CD8-positive, alpha-beta memory T cell (primary cell): ENCODE results near the gene INHBB. TPM values are rescaled to one million over a fixed set of nuclear protein-coding genes. Genes with fewer than 3 reads are reported as not detected.

Experiments used
- CTCF ChIA-PET: fragments of 350-600 bp; sonication (Branson Sonifier 250); formaldehyde crosslinking; loops from one replicate; lab custom pipeline; 2021; ENCODE audit warnings: antibody characterized with exemption; lab: Charles Lee
- POLR2A ChIA-PET: fragments of 350-600 bp; sonication (Branson Sonifier 250); formaldehyde crosslinking; loops from one replicate; lab custom pipeline; 2021; ENCODE audit warnings: antibody characterized with exemption; lab: Charles Lee
- DNase-seq, 5 donors: peaks; one replicate each; pipeline versions ENCODE4 v3.0.0 to v3.0.0-alpha.2; 2020 to 2022; ENCODE audit warnings: mixed read lengths in 1 of 5
- H3K27ac ChIP-seq: one replicate; pipeline ENCODE4 v1.7.0; 2013; ENCODE audit warnings: low read depth, mild to moderate bottlenecking, low read length, moderate library complexity
- H3K27me3 ChIP-seq: 2 replicates; pipeline ENCODE4 v1.7.0; 2013; ENCODE audit warnings: low read length, mild to moderate bottlenecking; ENCODE audit not compliant: insufficient read depth, poor library complexity, severe bottlenecking
- H3K36me3 ChIP-seq: 2 replicates; pipeline ENCODE4 v1.7.0; 2013; ENCODE audit warnings: mild to moderate bottlenecking, low read length, moderate library complexity; ENCODE audit not compliant: insufficient read depth
- H3K4me1 ChIP-seq: 2 replicates; pipeline ENCODE4 v1.7.0; 2013; ENCODE audit warnings: mild to moderate bottlenecking, low read length, moderate library complexity; ENCODE audit not compliant: insufficient read depth
- H3K4me3 ChIP-seq: 2 replicates; pipeline ENCODE4 v1.7.0; 2013; ENCODE audit warnings: mild to moderate bottlenecking, low read length
- H3K9me3 ChIP-seq: 2 replicates; pipeline ENCODE4 v1.7.0; 2013; ENCODE audit warnings: mild to moderate bottlenecking, low read length
- H3K27ac Mint-ChIP-seq, 8 donors: one replicate each; pipeline ENCODE4 v1.8.0; 2020 to 2021; ENCODE audit warnings: mixed read lengths in 8 of 8, mild to moderate bottlenecking in 6 of 8, inconsistent platforms in 3 of 8, moderate library complexity in 3 of 8
- H3K27me3 Mint-ChIP-seq, 2 donors: one replicate each; pipeline ENCODE4 v1.8.0; 2020 to 2021; ENCODE audit warnings: mixed read lengths in 2 of 2, mild to moderate bottlenecking in 1 of 2, moderate library complexity in 1 of 2
- H3K36me3 Mint-ChIP-seq, 3 donors: one replicate each; pipeline ENCODE4 v1.8.0; 2020 to 2021; ENCODE audit warnings: mixed read lengths in 3 of 3, inconsistent platforms in 1 of 3, mild to moderate bottlenecking in 1 of 3
- H3K4me1 Mint-ChIP-seq, 3 donors: one replicate each; pipeline ENCODE4 v1.8.0; 2020 to 2021; ENCODE audit warnings: mixed read lengths in 3 of 3, inconsistent platforms in 1 of 3, mild to moderate bottlenecking in 1 of 3
- H3K4me3 Mint-ChIP-seq, 7 donors: one replicate each; pipeline ENCODE4 v1.8.0; 2020 to 2021; ENCODE audit warnings: mixed read lengths in 7 of 7, mild to moderate bottlenecking in 6 of 7, moderate library complexity in 4 of 7, inconsistent platforms in 2 of 7
- H3K9me3 Mint-ChIP-seq, 5 donors: one replicate each; pipeline ENCODE4 v1.8.0; 2020 to 2022; ENCODE audit warnings: mixed read lengths in 5 of 5, mild to moderate bottlenecking in 3 of 5, moderate library complexity in 2 of 5, inconsistent platforms in 1 of 5
- polyA plus RNA-seq: library from polyadenylated mRNA; unstranded; fragments of 300-500 nt; fragmentation: Illumina TruSeq; gene quantifications from one replicate; pipeline ENCODE4 v1.2.3, GENCODE V29; 2021
- total RNA-seq, 2 experiments: library from RNA; stranded (reverse); gene quantifications; one replicate each; pipeline ENCODE4 v1.2.3, GENCODE V29; 2021

Gene INHBB
- total and polyA plus RNA-seq, 3 experiments from 2014 or later = not detected

- peaks cover 3 to 39% of the 10 kb centered on the region in 2 donors for H3K27me3 Mint-ChIP-seq
- DNase-seq = peak in 1 of 5 donors; percentile 22
Measured at GRCh38 chr2:120396013-120396860, 50.3 kb downstream of the INHBB start.

GRCh38 chr2:120396861-120397811 lies 51.2 kb downstream of the INHBB start:
- Mint-ChIP-seq H3K27ac (no peak overlapping the region), H3K4me3 (no peak overlapping the region), H3K9me3 (peaks cover 0 to 2% (median 0%) of the 10 kb centered on the region in 5 donors), H3K27me3 (peaks cover 4 to 40% of the 10 kb centered on the region in 2 donors), H3K4me1 (no peaks in the 10 kb centered on the region), H3K36me3 (peaks cover 0 to under 1% (median 0%) of the 10 kb centered on the region in 3 donors)
- H3K4me1 ChIP-seq = no peaks in the 10 kb centered on the region
- H3K4me3 ChIP-seq = no peak overlapping the region
- no peaks in the 10 kb centered on the region for H3K27me3 ChIP-seq
- H3K36me3 ChIP-seq = no peaks in the 10 kb centered on the region
- H3K27ac ChIP-seq = no peak overlapping the region
- DNase-seq = peak in 1 of 5 donors; percentile 32
- ChIA-PET CTCF (no interaction called here), POLR2A (no interaction called here)
- H3K9me3 ChIP-seq = no peaks in the 10 kb centered on the region

More at GRCh38 chr2:120396013-120396860, 50.3 kb downstream of the INHBB start:
- ChIA-PET POLR2A (no interaction called here), CTCF (no interaction called here)
- peak overlapping the region in 1 of 8 donors; percentile 29 for H3K27ac Mint-ChIP-seq
- Histone ChIP-seq H3K36me3 (no peaks in the 10 kb centered on the region), H3K4me1 (no peaks in the 10 kb centered on the region), H3K9me3 (no peaks in the 10 kb centered on the region), H3K4me3 (no peak overlapping the region), H3K27me3 (no peaks in the 10 kb centered on the region), H3K27ac (no peak overlapping the region)
- peaks cover 0 to 2% (median 0%) of the 10 kb centered on the region in 5 donors for H3K9me3 Mint-ChIP-seq
- no peak overlapping the region for H3K4me3 Mint-ChIP-seq
- H3K4me1 Mint-ChIP-seq = no peaks in the 10 kb centered on the region
- no peaks in the 10 kb centered on the region for H3K36me3 Mint-ChIP-seq

DNA sequence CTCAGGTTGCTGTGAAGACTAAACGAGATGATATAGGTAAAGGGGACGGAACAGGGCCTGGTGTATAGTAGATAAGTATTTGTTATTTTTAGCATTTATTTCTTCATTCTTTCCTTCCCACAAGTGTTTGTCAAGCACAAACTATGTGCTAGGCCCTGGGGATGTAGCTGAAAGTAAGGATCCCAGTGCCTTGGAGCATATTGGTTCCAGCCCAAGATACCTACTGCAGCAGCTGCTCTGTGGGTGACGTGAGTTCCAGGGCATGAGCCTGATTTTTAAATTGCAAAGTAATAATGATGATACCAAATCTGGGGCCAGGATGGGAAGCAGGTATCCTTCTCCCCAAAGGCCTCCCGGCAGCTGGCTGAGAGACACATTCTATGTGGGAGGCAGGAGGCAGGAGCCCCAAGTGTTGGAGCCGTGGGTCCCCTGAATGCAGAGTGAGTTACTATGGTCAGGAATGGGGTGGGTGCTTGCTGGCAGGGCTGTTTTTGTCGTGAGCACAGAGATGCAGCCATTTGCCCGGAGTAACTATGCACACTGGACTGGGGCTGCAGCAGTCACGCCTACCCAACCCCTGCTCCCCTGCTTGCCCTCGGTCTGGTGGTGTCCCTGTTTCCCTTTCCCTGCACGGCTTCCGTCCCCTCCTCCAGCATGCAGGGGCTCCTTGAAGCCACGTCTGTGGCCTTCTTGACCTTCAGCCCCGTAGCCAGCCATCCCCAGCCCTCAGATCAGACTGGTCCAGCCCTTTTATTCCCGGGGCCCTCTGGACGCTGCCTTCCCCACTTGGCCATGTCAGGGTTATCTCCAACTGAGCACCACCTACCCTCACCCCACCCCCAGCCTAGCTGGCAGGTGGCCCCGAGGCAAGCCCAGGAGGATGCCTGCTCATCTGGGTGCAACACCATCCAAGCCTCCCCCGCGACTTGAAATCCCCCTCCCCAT lies 52.4 kb downstream of the INHBB start:
- H3K36me3 ChIP-seq = no peaks in the 10 kb centered on the region
- Mint-ChIP-seq H3K36me3 (peaks cover 0 to 2% (median 0%) of the 10 kb centered on the region in 3 donors), H3K4me3 (no peak overlapping the region), H3K9me3 (peaks cover 0 to 2% (median 0%) of the 10 kb centered on the region in 5 donors), H3K27me3 (peaks cover 5 to 40% of the 10 kb centered on the region in 2 donors), H3K27ac (no peak overlapping the region), H3K4me1 (no peaks in the 10 kb centered on the region)
- no peaks in the 10 kb centered on the region for H3K27me3 ChIP-seq
- no peaks in the 10 kb centered on the region for H3K4me1 ChIP-seq
- H3K4me3 ChIP-seq = no peak overlapping the region
- peak in 1 of 5 donors; percentile 21 for DNase-seq
- H3K27ac ChIP-seq = no peak overlapping the region
- ChIA-PET CTCF (no interaction called here), POLR2A (no interaction called here)
- no peaks in the 10 kb centered on the region for H3K9me3 ChIP-seq

- Mint-ChIP-seq H3K4me3 (no peak overlapping the region), H3K27me3 (peaks cover 5 to 34% of the 10 kb centered on the region in 2 donors), H3K36me3 (peaks cover 0 to 2% (median 0%) of the 10 kb centered on the region in 3 donors), H3K9me3 (peaks cover 0 to 2% (median 0%) of the 10 kb centered on the region in 5 donors), H3K27ac (no peak overlapping the region), H3K4me1 (no peaks in the 10 kb centered on the region)
- Histone ChIP-seq H3K4me1 (no peaks in the 10 kb centered on the region), H3K9me3 (no peaks in the 10 kb centered on the region), H3K36me3 (no peaks in the 10 kb centered on the region), H3K27me3 (no peaks in the 10 kb centered on the region), H3K4me3 (no peak overlapping the region), H3K27ac (no peak overlapping the region)
- DNase-seq = peak in 1 of 5 donors; percentile 25
- POLR2A ChIA-PET = no interaction called here
- CTCF ChIA-PET = no interaction called here
Measured at GRCh38 chr2:120398996-120399888, 53.3 kb downstream of the INHBB start.

GRCh38 chr2:120399889-120400240 lies 53.9 kb downstream of the INHBB start:
- Mint-ChIP-seq H3K4me3 (no peak overlapping the region), H3K9me3 (peaks cover 0 to 2% (median 0%) of the 10 kb centered on the region in 5 donors), H3K4me1 (no peaks in the 10 kb centered on the region), H3K27ac (no peak overlapping the region), H3K27me3 (peaks cover 5 to 31% of the 10 kb centered on the region in 2 donors), H3K36me3 (peaks cover 0 to 2% (median 0%) of the 10 kb centered on the region in 3 donors)
- DNase-seq = peak in 1 of 5 donors; percentile 29
- H3K27ac ChIP-seq = no peak overlapping the region
- no peaks in the 10 kb centered on the region for H3K36me3 ChIP-seq
- ChIA-PET CTCF (no interaction called here), POLR2A (no interaction called here)
- H3K9me3 ChIP-seq = no peaks in the 10 kb centered on the region
- no peaks in the 10 kb centered on the region for H3K27me3 ChIP-seq
- no peaks in the 10 kb centered on the region for H3K4me1 ChIP-seq
- H3K4me3 ChIP-seq = no peak overlapping the region

DNA sequence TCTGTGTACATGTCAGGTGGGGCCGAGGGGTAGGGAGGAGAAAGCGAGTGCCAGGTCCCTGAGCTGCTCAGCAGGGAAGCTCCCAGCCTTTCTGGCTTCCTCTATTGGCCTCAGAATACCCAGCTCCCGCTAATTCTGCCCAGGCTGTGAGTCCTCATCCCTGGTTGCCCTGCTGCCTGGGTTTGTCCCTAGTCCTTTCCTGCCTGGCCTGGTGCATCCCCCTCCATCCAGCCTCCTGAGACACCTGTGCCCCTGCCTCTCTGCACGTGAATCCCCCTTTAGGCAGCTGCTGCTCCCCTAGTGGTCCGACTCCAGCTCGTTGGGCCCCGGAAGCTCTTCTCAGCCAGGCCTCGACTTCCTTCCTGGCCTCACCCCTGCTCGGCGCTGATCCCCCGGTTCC lies 54.6 kb downstream of the INHBB start:
- H3K27ac ChIP-seq = no peak overlapping the region
- H3K9me3 Mint-ChIP-seq = peaks cover 0 to 2% (median 0%) of the 10 kb centered on the region in 5 donors
- peak in 1 of 5 donors; percentile 26 for DNase-seq
- no peak overlapping the region for H3K4me3 Mint-ChIP-seq
- no peaks in the 10 kb centered on the region for H3K36me3 ChIP-seq
- peaks cover 7 to 26% of the 10 kb centered on the region in 2 donors for H3K27me3 Mint-ChIP-seq
- ChIA-PET CTCF (no interaction called here), POLR2A (no interaction called here)
- H3K27me3 ChIP-seq = no peaks in the 10 kb centered on the region
- H3K9me3 ChIP-seq = no peaks in the 10 kb centered on the region
- H3K4me3 ChIP-seq = no peak overlapping the region
- no peak overlapping the region for H3K27ac Mint-ChIP-seq
- H3K36me3 Mint-ChIP-seq = peaks cover 0 to 2% (median 0%) of the 10 kb centered on the region in 3 donors
- no peaks in the 10 kb centered on the region for H3K4me1 Mint-ChIP-seq
- no peaks in the 10 kb centered on the region for H3K4me1 ChIP-seq
